K562 (cell line): ENCODE measurements around the gene HDAC6. TPM values are rescaled to one million over a fixed set of nuclear protein-coding genes. Genes with fewer than 3 reads are reported as not detected.

ENCODE experiments used
- CHD4 ChIP-seq: fragments of 200-600 bp; sonication (generic); IDR thresholded peaks from 3 replicates; pipeline ENCODE4 v1.6.1; 2012; ENCODE audit warnings: low read depth, mild to moderate bottlenecking, mixed read lengths, low read length, inconsistent platforms; ENCODE audit not compliant: insufficient read depth, insufficient replicate concordance, poor library complexity, severe bottlenecking
- EP300 ChIP-seq: IDR thresholded peaks from 2 replicates; pipeline ENCODE4 v1.6.1; 2012; ENCODE audit warnings: low read length, improper control_type of control experiment
- FUS ChIP-seq: fragments of 200-400 bp; formaldehyde crosslinking; optimal IDR thresholded peaks from 2 replicates; pipeline ENCODE3; 2017; ENCODE audit warnings: low read depth, low read length
- HNRNPLL ChIP-seq: fragments of 200-400 bp; formaldehyde crosslinking; IDR thresholded peaks from 2 replicates; pipeline ENCODE4 v1.6.1; 2017; ENCODE audit warnings: low read length, low read depth, mild to moderate bottlenecking; ENCODE audit not compliant: poor library complexity, severe bottlenecking
- MLLT1 ChIP-seq, 2 experiments: fragments of 450-650 bp; IDR thresholded peaks; 2 replicates each; pipeline ENCODE4 v1.6.1; 2016
- PKNOX1 ChIP-seq: fragments of 450-650 bp; IDR thresholded peaks from 2 replicates; pipeline ENCODE4 v1.6.1; 2016
- POLR3G ChIP-seq: IDR thresholded peaks from 2 replicates; pipeline ENCODE4 v1.6.1; 2011; ENCODE audit not compliant: insufficient read length, insufficient replicate concordance; ENCODE audit errors: extremely low read depth
- PREB ChIP-seq: sonication (generic); formaldehyde crosslinking; IDR thresholded peaks from 2 replicates; pipeline ENCODE4 v1.8.1; 2023; ENCODE audit warnings: mild to moderate bottlenecking, missing genetic modification reagents
- REST ChIP-seq, 2 experiments: fragments of 450-650 bp; formaldehyde crosslinking in 1 of 2; IDR thresholded peaks; 2 replicates each; pipeline versions ENCODE4 v1.4.0 to v1.6.1; 2014 to 2020; ENCODE audit warnings: mild to moderate bottlenecking in 2 of 2, borderline replicate concordance in 1 of 2, low read depth in 1 of 2
- SAP30 ChIP-seq: fragments of 200-600 bp; sonication (generic); IDR thresholded peaks from 2 replicates; pipeline ENCODE4 v1.6.1; 2012; ENCODE audit warnings: borderline replicate concordance, low read depth, mild to moderate bottlenecking, moderate library complexity, low read length, control low read depth, inconsistent platforms; ENCODE audit not compliant: insufficient read depth, poor library complexity, severe bottlenecking
- SMAD4 ChIP-seq: fragments of 250-450 bp; sonication (Bioruptor Pico); conservative IDR thresholded peaks from 2 replicates; pipeline ENCODE4 v1.8.0; 2021; ENCODE audit warnings: inconsistent platforms, mild to moderate bottlenecking, moderate library complexity
- TRIM28 ChIP-seq: fragments of 450-650 bp; IDR thresholded peaks from 2 replicates; pipeline ENCODE4 v1.6.1; 2017
- ZFX ChIP-seq: sonication (generic); formaldehyde crosslinking; IDR thresholded peaks from 2 replicates; pipeline ENCODE4 v1.8.0; 2022; ENCODE audit warnings: mild to moderate bottlenecking, missing genetic modification reagents, moderate library complexity
- ZNF253 ChIP-seq: fragments of 250-450 bp; sonication (Bioruptor Pico); conservative IDR thresholded peaks from 2 replicates; pipeline ENCODE4 v1.6.1; 2021; ENCODE audit warnings: mild to moderate bottlenecking
- ZNF583 ChIP-seq: fragments of 250-450 bp; sonication (Bioruptor Pico); IDR thresholded peaks from 2 replicates; pipeline ENCODE4 v1.4.0; 2020
- polyA plus RNA-seq, 8 experiments: library from polyadenylated mRNA; depleted of rRNA in 4 of 8; stranded (reverse) in 5 of 8; unstranded in 3 of 8; fragments of >200 nt; fragmentation: Nextera tagmentation in 2 of 8; fragmentation: Illumina TruSeq in 1 of 8; extraction: Ambion mirVana in 2 of 8; extraction: Trizol in 1 of 8; gene quantifications; 2 replicates each; pipeline versions ENCODE4 v1.2.1 to v1.2.3, GENCODE V29; 2011 to 2014; ENCODE audit warnings: inconsistent platforms in 1 of 8, missing spikeins in 1 of 8
- total RNA-seq, 7 experiments: library from RNA; depleted of rRNA in 6 of 7; stranded (reverse); fragments of >200 nt in 6 of 7; fragmentation: Illumina TruSeq in 2 of 7; extraction: Trizol in 2 of 7; gene quantifications; 2 replicates each; pipeline versions ENCODE4 v1.2.1 to v1.2.3, GENCODE V29; 2011 to 2021; ENCODE audit warnings: low replicate concordance in 1 of 7

Gene HDAC6
- total and polyA plus RNA-seq, 9 of the 15 experiments (the other 6 are each of a cell fraction or from before 2014, with no cell fraction given) = 29.9 to 101 (median 71.2) TPM

- TF ChIP-seq TRIM28 = no peak
- peak; percentile 82 for TF ChIP-seq HNRNPLL
- TF ChIP-seq POLR3G = no peak
- peak; percentile 87 for TF ChIP-seq EP300
- TF ChIP-seq ZFX (CRISPR knock-in tag) = peak; percentile 47; the same call in 1 of the 2 replicates
- peak; percentile 90 for TF ChIP-seq SMAD4 (CRISPR knock-in tag)
- no peak for TF ChIP-seq SAP30
- peak; percentile 82; the same call in 1 of the 2 replicates for TF ChIP-seq ZNF583 (CRISPR knock-in tag)
- no peak for TF ChIP-seq ZNF253 (CRISPR knock-in tag)
- peak; percentile 81 for TF ChIP-seq PKNOX1
- TF ChIP-seq FUS = no peak
- peak; percentile 96 for TF ChIP-seq CHD4
- no peak for TF ChIP-seq PREB (CRISPR knock-in tag)
- TF ChIP-seq REST (IDR thresholded peaks at IDR 0.05; ENCODE audit: borderline replicate concordance) = no peak
- 0 out of 2 replicates have a peak, but pooled peaks have one; percentile 35 for TF ChIP-seq REST (CRISPR knock-in tag; IDR thresholded peaks at IDR 0.05; ENCODE audit: low read depth)
- peak; percentile 32 to 54; a peak in 2 of 4 replicates for TF ChIP-seq MLLT1 (IDR thresholded peaks at IDR 0.05)
Observed at GRCh38 chrX:48785540-48786214, 16.2 kb upstream of the HDAC6 start (continued).
